NCI-H146 (cell line): ENCODE measurements around the gene ASTN2.

Source experiments
- DNase-seq: peaks from one replicate; lab custom pipeline; 2025; lab: John Stamatoyannopoulos, UW

The ASTN2 gene

DNA sequence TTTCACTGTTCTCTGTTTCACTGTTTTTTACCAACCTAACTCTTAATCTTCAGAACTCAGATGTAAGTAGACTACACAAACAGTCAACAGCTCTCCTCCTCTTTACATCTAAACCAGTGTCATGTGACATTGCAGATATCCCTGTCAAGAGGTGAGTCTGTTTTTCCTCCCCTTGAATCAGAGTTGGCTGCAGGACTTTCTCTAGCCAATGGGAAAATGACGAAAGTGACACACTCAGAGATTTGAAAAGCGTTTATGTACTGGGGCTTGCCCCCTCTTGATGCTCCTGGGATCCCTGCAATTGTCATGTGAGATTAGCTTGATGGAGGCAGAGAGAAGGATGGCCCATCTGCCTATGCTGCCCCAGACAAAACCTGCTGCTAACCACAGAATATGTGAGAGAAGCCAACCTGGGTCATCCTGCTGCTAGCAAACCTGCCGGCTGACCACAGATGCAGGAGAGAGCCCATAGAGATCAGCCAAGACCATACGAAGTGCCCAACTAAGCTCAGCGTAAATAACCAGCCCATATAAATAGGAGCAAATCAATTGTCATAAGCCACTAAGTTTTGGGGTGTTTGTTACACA, 111.1 kb downstream of the ASTN2 start:
- no peak for DNase-seq

DNA sequence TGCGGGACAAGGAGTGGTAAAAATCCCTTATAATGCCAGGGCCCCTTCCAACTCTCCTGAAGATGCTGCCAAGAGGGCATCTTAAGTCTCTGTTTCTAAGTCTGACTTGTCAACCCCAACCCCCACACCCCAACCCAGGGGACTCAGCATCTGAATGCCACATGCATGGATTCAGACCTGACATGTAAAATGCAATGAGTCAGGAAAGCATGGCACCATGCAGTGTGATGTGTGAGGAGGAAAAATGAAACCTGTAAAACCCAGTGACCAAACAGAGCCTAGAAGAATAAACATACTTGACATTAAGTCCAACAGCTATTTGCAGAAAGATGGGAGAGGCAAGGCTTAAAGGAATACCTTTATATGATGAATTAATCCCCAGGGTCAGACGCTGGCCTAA, 112.4 kb downstream of the ASTN2 start:
- no peak for DNase-seq

DNA sequence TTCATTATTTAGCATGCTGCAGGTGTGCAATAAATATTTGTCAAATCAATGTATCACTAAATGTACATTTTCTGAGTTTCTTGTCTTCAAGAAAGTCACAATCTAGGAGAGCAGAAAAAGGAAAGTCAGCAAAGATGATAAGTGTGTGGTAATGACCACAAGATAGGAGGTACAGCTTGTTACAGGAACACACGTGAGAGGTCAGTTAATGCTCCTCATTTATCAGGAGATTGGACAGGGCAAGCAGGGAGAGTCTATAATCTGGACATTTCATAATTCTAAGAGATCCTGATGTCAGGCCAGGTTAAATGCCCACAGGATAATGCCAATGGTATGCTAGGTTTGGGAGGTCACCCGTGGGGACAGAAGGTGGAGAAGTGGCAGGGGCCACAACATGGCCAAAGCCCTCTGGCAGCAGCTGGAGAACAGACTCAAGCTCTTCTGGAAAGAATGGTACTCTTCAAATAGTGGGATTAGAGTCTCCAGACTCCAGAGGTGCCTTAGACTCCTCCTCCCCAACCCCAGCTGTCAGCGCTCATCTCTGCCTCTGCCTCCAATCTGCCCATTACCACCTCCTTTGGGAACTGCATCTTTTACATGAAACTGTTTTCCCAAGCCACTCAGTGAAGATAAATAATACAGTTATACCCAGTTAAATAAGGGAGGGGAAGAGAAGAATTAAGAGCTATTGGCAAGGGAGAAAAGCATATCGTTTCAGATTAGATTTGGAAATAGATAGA, 114.3 kb downstream of the ASTN2 start:
- DNase-seq = no peak

DNA sequence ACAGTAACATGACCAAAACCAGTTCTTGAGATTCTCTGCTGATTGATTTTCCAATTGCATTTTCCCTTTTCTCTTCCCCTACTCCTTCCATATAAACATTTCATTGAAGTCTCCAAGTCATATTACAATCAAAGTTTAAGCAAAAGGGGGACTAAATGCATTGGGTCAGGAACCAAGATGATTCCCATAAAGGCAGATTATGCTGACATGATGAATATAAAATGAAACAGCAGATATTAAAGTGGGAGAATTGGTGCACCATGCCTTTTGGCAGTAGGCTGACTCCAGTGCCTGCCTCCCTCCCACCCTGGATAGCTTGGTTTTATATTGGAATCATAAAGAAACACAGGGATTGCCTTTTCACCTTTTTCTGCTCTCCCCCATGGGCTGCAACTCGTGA, 118.4 kb downstream of the ASTN2 start:
- no peak for DNase-seq

DNA sequence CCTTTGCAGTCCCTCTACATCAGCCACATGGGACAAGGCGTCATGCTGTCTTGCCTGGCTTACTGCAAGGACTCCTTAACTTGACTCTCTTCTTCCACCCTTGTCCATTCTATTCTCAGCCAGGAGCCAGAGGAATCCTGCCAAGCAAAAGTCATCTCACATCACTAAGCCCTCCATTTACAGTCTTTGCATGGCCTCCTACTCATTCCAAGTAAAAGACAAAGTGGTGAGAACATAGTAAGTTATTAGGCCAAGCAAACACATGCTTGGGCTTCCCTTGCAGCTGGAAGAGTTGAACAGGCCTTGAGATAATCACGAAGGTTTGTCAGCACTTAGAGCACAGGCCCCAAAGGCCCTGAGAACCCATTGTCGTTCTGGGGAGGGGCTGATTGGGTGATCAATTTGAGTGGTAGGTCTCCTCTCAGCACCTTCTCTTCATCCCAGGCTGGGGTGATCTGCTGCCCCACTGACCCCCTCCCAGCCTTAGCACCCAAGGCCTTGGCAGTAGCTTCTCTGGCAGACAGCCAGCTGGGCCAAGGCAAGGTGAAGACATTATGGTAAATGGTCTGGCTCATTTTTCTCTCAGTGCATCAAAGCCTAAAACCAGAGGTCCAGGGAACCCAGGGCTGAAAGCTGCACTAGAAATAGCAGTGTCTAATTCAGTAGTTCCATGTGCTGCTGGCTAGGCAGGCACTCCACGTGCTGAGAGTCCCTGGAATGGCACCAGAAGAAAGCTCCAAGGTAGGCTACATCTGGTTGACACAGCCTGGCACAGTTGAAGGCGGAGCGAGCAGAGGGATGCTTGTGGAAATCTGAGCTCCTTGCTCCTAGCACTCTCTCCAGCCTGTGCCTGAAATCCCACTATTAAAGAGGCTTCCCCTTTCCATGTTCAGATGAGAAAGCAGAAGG, 121.4 kb downstream of the ASTN2 start:
- no peak for DNase-seq

DNA sequence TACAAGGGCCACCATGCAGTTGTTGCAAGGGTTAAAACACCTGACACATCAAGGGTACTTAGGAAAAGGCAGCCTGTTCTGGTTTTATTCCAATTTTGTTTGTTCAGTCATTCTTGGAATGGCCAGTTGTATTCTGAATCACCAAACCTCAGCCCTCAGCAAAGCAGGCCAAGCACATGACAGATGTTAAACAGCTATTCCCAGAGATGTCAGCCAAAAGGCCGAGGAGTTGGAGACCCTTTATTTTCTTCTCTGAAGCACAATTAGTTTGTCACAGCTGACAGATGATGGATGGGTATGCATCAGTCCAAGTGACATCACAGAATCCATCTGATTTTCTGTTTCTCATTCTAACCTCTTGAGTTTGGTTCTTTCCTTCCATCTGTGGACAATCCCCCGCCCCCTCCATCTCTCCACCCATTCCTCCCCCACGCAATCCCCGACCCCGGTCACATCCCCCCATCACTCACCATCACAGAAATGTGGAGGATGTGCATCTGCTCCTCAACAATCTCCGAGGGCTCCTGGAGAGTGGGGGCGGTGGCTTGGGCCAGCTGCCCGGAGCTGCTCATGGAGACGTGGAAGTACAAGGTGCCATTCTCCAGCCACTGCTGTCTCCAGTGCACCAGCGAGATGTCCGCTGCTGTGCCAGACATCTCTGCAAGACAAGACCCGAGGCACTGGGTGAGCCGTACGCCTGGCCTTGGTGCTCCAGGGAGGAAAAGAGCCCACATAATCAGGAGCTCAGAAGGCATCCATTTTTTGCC, 123.8 kb downstream of the ASTN2 start:
- DNase-seq = no peak

DNA sequence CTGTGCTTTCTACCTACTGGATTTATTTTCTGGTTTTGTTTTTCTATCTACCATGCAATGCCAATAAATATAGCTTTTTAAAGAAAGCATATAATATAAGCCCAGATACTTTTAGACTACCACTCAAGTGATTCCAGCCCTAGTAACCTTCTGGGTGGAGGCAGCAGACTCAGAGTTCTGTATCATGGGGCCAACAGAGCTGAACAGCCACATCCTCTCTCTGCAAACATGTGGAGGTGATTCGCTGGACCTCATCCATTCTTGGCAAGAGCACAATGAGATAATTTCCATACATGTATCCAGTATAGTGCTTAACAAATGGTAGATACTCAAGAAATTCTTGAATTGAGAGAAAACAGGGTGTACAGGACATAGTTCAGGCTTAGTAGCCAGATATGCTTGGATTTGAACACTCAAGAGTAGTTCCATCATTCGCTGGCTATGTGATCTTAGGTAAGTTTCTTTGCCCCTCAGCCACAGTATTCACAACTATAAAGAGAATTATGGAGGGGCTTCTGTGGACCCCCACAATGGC, 124.5 kb downstream of the ASTN2 start:
- DNase-seq = no peak

DNA sequence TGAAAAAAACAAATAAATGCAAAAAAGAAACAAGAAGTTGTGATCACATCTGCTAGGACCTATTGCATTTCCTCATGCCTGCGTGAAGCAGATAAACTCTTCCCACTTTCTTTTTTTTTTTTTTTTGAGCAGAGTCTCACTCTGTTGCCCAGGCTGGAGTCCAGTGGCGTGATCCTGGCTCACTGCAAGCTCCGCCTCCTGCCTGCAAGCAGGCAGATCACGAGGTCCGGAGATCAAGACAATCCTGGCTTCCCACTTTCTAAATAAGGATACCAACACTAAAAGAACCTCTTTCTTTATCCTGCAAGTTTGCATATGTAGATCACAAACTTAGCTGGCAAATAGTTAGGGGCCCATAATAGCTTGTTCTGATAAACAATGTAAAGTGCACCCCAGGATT, 128.6 kb downstream of the ASTN2 start:
- no peak for DNase-seq

DNA sequence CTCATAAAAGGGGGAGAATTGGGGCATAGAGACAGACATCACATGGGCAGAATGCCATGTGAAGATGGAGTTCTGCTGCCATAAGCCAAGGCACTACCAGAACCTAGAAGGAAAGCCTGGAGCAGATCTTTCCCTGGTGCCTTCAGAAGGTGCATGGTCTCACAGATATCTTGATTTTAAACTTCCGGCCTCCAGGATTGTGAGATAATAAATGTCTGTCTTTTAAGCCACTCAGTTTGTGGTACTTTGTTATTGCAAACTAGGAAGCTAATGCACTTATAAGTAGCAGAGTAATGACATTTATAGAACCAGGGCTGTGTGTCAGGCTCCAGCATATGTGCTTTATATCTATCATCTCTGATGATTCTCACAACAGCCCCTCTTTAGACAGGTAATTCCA, 130.4 kb downstream of the ASTN2 start:
- DNase-seq = no peak

DNA sequence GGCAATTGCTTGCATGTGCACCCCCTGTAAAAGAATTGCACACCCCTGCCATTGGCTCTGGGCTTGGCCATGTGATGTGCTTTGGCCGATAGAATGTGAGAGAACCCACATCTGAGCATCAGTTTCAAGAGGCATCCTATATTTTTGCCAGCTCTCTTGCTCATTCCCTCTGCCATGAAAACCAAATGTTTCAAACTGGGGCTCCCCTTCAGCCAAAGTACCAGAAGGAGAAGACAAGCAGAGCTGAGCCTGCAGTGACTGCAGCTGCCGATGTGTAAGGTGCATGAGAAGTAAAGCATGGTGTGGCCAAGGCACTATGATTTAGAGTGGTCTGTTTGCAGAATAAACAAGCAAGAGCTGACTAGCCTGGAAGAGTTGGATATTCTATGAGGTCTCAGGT, 132.3 kb downstream of the ASTN2 start:
- no peak for DNase-seq

DNA sequence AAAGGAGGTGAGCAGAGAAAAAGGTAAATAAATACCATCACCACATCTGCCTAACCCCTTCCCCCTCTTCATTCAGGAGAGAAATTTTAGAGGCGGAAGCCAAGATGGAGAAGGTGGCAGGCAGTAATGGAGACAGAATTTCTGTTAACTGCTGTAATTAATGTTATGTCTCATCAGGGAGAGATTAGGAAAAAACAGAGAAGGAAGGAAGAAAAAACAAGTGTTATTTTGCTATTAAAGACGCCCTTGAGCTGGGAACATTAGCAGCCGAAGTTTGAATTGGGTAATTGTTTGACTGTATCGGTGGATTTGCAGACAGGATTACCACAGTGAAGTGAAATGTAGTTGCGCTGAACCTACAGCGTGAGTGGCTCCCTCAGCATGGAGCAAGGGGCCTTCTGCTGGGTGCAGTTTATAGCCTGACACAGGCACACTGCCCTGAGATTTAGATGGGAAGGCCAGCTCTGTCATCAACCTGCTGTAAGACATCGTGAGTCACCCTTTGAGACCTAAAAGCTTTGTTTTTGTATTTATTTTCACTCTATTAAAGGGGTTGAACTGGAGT, 136.3 kb downstream of the ASTN2 start:
- peak; percentile 38 for DNase-seq

DNA sequence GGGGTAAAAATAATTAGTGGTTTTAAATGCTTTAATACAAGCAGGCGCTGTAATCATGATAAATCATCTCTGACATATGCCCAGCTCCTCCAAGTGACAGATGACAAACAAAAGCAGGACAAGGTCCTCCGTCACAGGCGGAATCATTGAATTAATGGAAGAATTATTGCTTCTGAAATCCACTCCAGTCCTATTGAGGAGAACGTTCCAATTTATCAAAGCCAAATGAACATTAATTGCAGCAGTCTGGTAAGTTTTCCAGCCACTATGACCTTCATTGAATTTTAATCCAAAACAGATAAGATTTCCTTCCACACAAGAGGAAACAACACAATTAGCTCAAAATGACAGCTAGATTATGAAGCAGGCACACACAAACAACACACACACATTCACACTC, 136.8 kb downstream of the ASTN2 start:
- DNase-seq = peak; percentile 59

DNA sequence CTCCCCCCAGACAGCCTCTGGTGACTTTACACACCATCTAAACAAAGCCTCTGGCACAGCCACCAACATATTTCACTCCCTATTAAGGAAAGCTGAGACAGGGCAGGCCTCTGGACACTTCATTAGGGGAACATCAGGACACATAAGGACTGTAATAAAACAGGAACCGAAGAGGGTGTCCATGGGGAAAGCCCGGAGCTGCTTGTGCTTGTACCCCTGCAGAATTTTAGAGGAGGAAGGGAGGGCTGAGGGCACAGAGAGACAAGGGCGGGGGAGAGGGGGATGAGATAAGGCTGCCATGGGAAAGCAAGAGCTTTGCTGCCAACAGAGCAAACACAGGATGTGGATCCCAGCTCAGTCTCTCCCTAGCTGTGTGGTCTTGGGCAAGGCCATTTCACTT, 138.4 kb downstream of the ASTN2 start:
- peak; percentile 24 for DNase-seq

DNA sequence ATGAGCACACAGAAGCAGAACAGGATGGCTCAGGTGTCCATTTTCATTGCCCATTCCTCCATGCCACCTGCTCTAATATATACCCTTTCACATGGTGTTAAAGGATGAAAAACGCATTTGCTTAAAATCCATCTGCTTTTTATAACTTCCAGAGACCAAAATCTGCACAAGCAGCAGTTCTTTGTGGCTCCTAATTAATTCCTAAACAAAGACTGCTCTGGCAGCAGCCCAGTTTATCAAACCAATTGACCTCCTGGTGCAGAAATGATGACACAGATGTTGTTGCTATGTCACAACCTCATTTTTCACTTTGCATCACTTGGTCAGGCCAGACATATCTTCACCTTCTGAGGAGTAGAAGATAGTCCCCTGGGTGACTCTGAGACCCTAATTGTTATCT, 141.2 kb downstream of the ASTN2 start:
- no peak for DNase-seq

DNA sequence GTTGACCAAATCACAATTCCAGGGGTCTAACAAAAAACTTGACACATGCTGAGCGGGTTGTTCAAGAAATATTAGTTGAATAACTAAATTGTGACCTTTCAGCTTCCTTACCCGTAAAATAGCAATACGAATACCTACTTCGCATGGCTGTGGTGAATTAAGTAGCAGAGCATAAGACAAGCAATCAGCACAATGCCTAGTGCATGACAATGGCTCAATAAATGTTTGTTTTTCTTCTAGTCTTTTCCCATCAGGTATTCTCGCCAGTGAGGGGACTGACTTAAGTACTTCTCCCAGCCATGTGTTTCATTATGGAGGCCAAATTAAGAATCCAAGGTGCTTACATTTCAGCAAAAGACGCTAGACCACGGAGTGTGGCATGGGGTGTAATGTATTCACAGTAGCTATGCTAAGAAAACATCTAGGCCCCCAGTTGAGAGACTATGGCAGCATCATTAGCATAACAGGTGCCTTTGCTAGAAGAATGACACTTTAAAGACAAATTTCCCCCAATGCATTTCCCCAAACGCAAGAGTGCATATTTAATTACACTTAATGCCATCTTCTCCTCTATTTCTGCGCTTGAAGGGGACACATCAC, 145.9 kb downstream of the ASTN2 start:
- peak; percentile 29 for DNase-seq

DNA sequence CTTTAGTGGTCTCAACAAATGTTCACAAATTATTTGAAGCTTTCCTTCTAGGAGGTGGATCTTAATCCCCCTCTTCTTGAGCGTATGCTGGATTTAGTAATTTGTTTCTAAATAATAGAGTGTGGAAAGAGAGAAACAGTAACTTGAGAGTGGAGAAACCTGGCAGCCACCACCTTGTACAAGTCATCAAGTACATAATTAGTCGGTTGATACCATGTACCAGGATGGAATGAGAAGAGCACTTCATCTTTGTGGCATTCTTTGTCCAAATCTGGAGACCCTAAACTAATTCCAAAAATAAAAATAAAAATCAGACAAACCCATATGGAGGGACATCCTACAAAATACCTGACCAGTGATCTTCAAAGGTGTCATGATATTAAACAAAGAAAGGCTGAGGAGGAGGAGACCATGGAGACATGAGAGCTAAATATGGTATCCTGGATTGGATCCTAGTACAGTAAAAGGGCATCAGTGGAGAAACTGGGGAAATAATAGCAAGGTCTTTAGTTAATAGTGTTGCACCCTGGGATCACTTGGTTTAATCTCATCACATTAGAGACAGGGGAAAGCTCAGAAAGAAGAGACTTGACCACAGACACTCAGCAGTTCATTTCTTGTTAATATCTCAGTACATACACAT, 147.9 kb downstream of the ASTN2 start:
- DNase-seq = no peak

DNA sequence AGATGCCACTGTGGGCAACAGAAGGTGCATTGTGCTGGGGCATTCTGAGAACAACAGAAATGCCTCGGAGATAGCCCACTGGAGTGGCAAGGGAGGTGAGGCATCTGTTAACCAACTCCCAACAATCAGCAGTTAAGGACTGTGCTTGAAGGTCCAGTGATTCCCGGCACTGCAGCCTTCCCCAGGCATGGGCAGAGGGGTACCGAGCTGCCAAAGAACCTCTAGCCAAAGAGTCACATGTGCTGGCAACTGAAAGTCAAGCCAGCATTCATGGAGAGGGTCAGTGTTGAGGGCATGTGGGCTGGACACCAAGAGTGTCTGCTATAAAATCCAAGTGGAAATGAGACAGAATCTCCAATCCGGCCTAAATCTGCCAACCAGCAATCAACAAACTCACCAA, 149.6 kb downstream of the ASTN2 start:
- no peak for DNase-seq

DNA sequence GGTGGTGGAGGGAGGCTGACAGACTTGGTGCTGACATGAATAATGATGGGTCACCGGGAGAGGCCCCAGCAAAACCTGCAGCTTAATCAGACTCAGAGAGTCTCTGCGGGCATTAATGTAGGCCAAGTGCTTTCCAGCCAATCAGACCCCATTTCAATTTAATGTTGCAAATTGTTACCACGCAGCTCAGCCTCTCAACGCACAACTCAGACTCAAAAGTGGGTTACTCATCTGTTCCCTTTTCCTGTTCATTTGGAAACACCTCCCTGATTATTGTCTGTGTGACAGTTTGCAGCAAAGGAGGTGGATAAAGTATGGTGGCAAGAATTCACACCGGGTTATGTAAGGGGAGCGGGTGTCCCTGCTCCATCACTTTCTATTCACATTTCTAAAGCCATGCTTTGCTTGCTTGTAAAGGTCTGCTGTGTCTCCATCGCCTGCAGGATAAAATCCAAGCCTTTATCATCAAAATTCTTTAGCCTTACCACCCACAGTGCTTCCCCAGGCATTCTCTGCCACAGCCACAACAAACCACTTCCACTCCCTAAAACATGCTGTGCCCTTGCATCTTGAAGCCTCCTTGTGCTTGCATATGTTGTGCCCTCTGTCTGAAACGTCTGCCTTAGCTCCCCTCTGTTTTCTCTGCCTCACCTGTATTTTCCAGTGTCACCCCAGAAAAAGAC, 156.5 kb downstream of the ASTN2 start:
- DNase-seq = no peak

DNA sequence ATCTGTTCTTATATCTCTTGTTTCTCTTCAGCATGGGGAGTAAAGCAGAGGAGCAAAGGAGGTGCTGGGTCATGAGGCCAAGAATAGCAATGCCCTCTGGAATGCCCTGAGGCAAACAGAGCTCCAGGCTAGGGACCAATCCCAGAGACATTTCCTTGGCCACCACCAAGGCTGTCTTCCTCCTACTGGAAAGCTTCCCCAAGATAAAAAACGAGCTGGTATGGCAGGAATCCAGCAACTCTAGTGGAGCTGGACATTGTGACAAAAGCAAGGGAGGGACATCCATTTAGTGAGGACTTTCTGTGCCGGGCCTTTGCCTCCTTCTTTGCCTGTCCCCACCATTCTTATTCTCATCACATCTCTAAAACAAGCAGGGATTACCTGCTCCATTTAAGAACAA, 161.6 kb downstream of the ASTN2 start:
- no peak for DNase-seq

DNA sequence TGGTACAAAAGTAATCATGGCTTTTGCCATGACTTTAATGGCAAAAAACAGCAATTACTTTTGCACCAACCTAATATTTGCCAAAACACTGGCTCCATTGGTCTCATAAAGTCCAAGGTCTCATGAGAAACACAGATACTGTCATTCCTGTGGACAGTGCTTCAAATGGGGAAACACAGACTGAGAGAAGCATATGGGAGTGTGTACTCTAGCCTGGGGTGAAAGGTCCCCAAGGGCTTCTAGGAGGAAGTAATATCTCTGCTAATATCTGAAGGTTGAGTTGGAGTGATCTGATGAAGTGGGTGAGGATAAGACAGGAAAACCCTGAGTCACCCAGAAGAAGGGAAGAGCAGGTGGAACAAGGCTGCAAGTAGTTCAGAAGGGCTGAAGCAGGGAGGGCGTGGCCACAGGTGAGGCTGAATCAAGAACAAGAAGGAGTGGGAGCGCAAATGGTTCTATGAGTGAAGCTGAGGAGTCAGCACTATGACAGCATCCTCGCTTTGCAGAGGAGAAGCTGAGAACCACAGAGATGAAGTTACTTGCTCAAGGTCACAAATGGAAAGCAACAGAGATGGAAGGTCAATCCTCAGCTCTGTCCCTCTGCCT, 164.1 kb downstream of the ASTN2 start:
- no peak for DNase-seq
